IMR-90 (cell line): ENCODE results near the gene DNM3.

Experiments
- BHLHE40 ChIP-seq: fragments of 150-350 bp; IDR thresholded peaks from 2 replicates; pipeline ENCODE4 v1.6.1; 2016; ENCODE audit warnings: mild to moderate bottlenecking, low read depth, low read length
- CEBPB ChIP-seq: IDR thresholded peaks from 2 replicates; pipeline ENCODE4 v1.6.1; 2012; ENCODE audit warnings: low read depth, low read length, improper control_type of control experiment
- CTCF ChIP-seq: conservative IDR thresholded peaks from 2 replicates; pipeline ENCODE4 v1.5.1; 2012; ENCODE audit warnings: mild to moderate bottlenecking, low read depth, low read length, improper control_type of control experiment
- MAFK ChIP-seq: IDR thresholded peaks from 2 replicates; pipeline ENCODE4 v1.6.1; 2012; ENCODE audit warnings: low read depth, low read length, improper control_type of control experiment
- MXI1 ChIP-seq: IDR thresholded peaks from 2 replicates; pipeline ENCODE4 v1.6.1; 2012; ENCODE audit warnings: low read depth, mild to moderate bottlenecking, low read length, moderate library complexity, borderline replicate concordance
- POLR2A ChIP-seq: IDR thresholded peaks from 2 replicates; pipeline ENCODE4 v1.6.1; 2012; ENCODE audit warnings: mild to moderate bottlenecking, low read depth, low read length
- RAD21 ChIP-seq: IDR thresholded peaks from 2 replicates; pipeline ENCODE4 v1.6.1; 2012; ENCODE audit warnings: low read length, improper control_type of control experiment
- RCOR1 ChIP-seq: IDR thresholded peaks from 2 replicates; pipeline ENCODE4 v1.6.1; 2012; ENCODE audit warnings: mild to moderate bottlenecking, low read length, improper control_type of control experiment; ENCODE audit not compliant: insufficient replicate concordance
- RFX5 ChIP-seq: IDR thresholded peaks from 2 replicates; pipeline ENCODE4 v1.8.0; 2012; ENCODE audit warnings: low read depth, mild to moderate bottlenecking, low read length, moderate library complexity
- SMC3 ChIP-seq: fragments of 150-350 bp; IDR thresholded peaks from 2 replicates; pipeline ENCODE4 v1.6.1; 2016; ENCODE audit warnings: low read depth, mild to moderate bottlenecking, antibody characterized with exemption, low read length, moderate library complexity
- USF2 ChIP-seq: fragments of 150-350 bp; IDR thresholded peaks from 2 replicates; pipeline ENCODE4 v1.6.1; 2017; ENCODE audit warnings: mild to moderate bottlenecking, antibody characterized with exemption, low read length, low read depth

GRCh38 chr1:172378109-172378760 lies 536.9 kb downstream of the DNM3 start:
- TF ChIP-seq MAFK: no peak
- no peak for TF ChIP-seq CTCF
- no peak for TF ChIP-seq CEBPB
- TF ChIP-seq SMC3: no peak
- TF ChIP-seq POLR2A: no peak
- TF ChIP-seq RCOR1: no peak
- TF ChIP-seq RAD21: no peak
- no peak for TF ChIP-seq MXI1
- TF ChIP-seq BHLHE40: no peak
- TF ChIP-seq RFX5: no peak
- TF ChIP-seq USF2: no peak
